NCI-H1436 treated with DMSO at 0.1 percent for 48 hours (cell line): ENCODE data around the gene DGKB.

Experiments
- DNase-seq: peaks from one replicate; lab custom pipeline; 2025; lab: John Stamatoyannopoulos, UW

Gene DGKB

GRCh38 chr7:14207138-14207537, 695.4 kb downstream of the DGKB start:
- DNase-seq, result no peak

GRCh38 chr7:14206121-14206520, 696.4 kb downstream of the DGKB start:
- no peak for DNase-seq

DNA sequence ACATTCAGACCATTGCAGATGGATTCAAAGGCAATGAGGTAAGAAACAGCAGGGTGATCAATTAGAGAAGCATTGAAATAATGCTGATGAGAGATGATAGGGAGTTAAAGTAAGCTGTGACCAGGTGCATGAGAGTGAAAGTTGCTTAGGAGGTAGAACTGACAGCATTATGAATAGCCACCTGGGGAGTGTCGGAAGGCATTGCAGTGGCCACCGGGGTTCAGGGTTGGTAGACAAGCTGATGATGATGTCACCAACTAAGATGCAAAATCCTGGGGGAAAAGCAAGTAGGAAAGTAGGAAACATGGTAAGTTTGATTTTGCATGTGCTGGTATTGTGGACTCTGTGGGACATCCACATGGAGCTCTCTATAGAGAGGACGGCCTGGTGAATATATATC, 701.2 kb downstream of the DGKB start:
- DNase-seq, result no peak

DNA sequence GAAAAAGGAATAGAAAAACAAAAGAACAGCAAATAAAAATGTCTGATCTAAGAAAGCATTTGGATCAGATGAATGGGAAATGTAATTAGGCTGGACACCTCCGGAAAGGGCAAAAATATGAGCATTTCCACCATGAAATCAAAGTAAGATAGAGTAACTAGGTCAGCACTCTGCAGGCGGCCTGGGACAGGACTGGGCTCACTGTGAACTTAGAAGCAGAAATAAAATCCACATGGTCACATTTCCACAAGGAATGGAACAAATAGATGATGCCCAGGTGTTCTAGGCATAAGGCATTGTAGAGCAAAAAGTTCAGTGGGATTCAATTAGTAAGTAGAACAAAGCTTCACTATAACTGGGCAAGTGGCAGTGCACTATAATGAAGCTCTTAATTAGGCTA, 703.2 kb downstream of the DGKB start:
- DNase-seq, result no peak

DNA sequence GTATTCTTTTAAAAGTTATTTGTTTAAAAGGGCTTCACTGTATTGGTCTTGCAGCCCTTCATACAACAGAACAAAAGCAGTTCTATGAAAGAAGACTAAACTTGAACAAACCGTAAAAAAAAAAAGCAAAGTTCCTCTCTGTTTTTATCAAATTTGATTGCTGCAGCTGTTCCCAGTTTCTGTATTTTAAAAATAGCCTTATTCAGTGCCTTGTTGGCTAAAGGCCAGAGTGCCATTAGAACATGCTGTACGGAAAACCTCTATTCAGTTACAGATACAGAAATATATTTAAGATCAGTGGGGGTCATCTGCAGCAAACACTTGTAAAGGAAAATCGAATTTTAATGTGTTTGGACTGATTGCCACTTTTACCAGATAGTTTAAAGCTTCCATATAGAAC, 705.3 kb downstream of the DGKB start:
- no peak for DNase-seq

DNA sequence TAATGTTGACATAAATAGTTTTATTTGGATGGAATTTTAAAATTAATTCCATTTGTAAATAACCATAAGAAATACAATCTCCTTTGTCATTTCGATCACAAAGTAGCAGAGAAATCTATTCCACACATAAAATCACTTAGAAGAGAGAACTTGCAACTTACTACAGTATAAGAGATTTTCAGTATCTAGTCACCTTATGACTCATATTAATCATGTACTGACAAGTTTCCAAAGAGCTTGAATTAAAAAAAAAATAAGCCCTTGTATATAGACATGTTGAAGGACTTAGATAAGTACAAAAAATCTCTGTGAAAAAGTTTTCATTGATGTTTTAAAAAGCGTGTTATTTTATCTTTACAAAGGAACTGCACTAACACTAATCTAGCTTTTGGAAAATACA, 706.0 kb downstream of the DGKB start:
- DNase-seq, result no peak

DNA sequence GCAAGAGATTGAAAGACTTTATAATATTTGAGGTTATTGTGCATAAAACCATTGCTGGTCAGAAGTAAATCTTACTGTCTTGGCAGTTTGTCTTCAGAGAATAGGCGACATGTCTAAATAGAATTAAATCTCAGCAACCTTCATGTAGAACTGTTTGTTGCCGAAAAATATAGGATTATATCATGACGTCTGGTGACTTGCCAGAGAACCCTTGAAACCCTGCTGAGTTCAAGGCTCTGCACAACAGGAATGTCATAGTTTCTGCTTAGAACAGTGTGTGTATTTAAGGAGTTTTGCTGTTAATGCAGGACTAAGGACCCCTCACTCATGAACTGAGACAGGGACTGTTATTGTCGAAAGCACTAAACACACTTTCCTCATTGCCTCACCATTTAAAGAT, 706.7 kb downstream of the DGKB start:
- no peak for DNase-seq

DNA sequence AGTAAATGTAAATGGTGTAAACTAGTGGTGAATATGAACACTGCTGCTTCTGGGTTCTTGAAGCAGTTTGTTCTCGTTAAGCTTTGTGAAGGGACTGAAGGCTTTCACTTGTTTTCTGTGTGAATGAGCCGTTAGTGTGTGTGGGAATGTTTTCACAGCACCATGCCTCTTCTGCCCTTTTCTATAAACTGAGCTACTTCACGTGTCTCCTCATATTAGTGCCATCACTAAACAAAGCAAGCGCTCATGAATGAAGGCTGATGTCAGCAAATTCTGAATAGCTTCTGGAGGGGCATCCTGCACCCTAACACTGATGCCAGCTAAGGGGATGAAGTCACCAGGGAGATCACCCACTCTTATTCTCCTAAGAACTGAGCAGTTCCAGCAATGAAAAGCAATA, 707.5 kb downstream of the DGKB start:
- DNase-seq, result no peak

- DNase-seq, result no peak
These were observed 710.9 kb downstream of the DGKB start for GRCh38 chr7:14191686-14192098.

- DNase-seq, result no peak
These were observed 718.2 kb downstream of the DGKB start for GRCh38 chr7:14184292-14184864.

- DNase-seq, result no peak
These were observed 722.8 kb downstream of the DGKB start for GRCh38 chr7:14179781-14180180.

DNA sequence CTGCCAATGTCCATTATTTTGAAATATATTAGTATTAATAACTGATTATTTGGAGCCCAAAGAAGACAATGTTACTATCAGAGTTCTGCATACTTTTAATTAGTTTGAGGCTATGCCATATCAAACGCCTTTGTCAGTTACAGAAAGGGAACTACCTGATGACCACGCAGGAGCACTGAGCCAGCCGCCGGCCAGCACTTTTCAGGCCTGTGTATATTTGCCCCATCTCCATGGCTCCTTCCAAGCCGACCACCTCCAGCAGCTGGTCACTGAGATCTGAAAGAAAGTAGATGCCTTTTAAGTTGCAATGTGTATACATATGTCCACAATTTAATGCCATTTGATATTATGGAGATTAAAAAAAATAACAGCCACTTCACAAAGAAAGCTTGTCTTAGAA, 724.7 kb downstream of the DGKB start:
- no peak for DNase-seq

- DNase-seq, result no peak
These were observed 731.7 kb downstream of the DGKB start for GRCh38 chr7:14170872-14171271.

DNA sequence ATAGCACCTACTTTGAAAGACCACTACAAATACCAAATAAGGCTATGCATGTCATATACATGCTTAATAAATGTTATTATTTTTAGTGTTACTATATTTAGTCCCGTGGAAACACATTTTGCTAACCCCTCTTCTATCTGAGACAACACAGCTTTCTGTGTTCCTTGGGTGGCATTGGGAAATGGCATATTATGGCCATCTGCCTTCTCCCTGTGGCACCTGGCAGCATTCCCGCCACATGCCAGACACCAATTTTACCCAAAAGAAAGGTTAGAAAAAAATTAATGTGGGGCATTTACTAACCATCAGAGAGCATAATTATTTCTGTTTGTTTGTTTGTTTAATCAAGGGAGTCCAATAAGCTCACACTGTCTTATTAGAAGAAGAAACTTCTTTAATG, 744.4 kb downstream of the DGKB start:
- DNase-seq, result no peak

DNA sequence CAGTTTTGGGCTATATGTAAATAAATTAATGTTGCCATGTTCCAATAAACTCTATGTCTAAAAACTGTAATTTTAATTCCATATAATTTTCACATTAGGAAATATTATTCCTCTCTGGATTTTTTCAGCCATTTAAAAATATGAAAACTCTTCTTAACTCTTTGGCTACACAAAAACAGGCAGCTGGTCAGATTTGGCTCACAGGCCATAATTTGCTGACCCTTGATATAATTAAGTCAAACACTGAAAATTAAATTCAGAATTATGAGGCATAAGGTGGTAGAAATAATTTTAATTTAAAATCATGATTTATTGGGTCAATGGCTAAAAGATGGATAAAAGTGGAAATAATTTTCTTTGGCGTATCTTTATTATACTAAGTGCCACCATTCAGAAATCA, 746.1 kb downstream of the DGKB start:
- DNase-seq, result no peak

- no peak for DNase-seq
These were observed 753.6 kb downstream of the DGKB start for GRCh38 chr7:14148974-14149373.

- DNase-seq, result no peak
These were observed 755.0 kb downstream of the DGKB start for GRCh38 chr7:14147532-14147931.

- DNase-seq, result peak; percentile 68
These were observed 758.0 kb downstream of the DGKB start for GRCh38 chr7:14144538-14144937.

GRCh38 chr7:14144109-14144508, 758.4 kb downstream of the DGKB start:
- DNase-seq, result no peak

- no peak for DNase-seq
These were observed 764.9 kb downstream of the DGKB start for GRCh38 chr7:14137676-14138075.

DNA sequence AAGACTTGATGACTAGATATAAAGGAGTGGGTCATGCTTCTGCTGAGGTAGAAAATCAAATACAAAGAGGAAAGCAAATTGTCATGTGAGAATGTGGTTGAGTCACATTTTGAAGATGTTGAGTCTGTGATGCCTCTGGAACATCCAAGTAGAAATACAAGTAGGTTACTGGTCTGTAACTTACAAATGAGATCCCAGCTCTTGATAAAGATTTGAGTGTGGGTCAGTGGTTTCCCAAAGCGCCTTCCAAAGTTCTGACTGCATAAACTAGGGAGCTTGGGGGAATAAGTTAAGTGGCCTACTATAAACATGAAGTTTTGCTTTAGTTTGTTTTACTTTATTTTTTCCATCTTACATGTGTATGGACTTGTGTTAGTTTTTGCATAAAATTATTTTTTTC, 768.8 kb downstream of the DGKB start:
- no peak for DNase-seq

DNA sequence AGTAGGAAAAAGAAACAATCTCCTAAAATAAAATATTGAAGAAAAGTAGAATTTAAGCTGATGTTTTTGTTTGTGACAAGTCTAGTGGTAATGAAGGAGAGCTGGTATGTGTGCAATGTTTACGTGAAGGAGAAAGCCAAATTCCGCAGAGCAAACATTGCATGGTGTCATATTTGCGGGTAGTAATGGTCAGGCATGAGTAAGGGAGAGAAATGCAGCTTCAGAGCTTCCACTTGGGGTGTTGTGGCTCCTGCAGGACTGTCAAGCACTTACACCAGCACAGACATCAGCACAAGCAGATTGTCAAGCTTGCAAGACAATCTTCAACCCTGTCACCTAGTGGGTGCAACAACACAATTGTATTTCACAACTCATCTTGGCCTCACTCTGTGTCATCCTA, 776.6 kb downstream of the DGKB start:
- DNase-seq, result no peak

DNA sequence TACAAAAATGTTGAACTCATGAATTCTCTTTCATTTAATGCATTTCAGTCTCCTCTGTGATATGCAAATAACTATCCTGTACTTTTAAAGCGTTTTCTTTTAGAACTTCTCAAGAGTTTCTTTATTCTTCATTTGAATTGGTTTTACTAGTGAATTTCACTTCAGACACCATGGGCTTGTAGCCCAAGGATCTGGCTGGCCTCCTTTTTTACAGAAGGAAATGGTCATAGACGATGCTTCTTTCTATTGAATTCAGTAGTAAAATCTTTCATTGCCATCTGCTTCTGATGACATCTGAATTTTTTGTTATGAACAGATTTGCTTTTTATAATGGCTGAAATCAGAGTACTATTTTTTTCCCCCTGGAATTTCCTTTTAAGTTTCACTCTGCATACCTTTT, 777.8 kb downstream of the DGKB start:
- no peak for DNase-seq

- no peak for DNase-seq
These were observed 778.6 kb downstream of the DGKB start for GRCh38 chr7:14123923-14124322.

- no peak for DNase-seq
These were observed 786.9 kb downstream of the DGKB start for GRCh38 chr7:14115701-14116100.
